Stimulated activated CD4-positive, alpha-beta T cell treated with anti-CD3 and anti-CD28 coated beads, Interleukin-1b, Interleukin-23, amount 100 ng/mL, for 48 hours (primary cell): ENCODE results near the gene WNT7B.

ENCODE experiments used
- DNase-seq: peaks from one replicate; pipeline ENCODE4 v3.0.0-alpha.2; 2020

WNT7B gene

DNA sequence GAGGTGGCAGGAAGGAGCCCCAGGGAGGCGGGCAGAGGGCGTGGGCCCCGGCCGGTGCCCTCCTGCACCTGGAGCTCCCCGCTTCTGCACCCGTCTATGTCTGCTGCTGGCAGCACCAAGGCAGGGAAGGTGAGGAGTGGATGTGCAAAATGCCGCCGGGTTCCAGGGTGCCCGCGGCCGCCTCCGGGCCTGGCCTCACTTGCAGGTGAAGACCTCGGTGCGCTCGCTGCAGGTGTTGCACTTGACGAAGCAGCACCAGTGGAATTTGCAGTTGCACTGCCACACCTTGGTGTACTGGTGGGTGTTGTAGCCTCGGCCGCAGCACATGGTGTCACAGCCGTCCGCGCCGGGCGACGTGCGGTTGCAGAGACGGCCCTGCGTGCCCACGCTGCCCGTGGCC lies 54.3 kb downstream of the WNT7B start:
- no peak for DNase-seq

DNA sequence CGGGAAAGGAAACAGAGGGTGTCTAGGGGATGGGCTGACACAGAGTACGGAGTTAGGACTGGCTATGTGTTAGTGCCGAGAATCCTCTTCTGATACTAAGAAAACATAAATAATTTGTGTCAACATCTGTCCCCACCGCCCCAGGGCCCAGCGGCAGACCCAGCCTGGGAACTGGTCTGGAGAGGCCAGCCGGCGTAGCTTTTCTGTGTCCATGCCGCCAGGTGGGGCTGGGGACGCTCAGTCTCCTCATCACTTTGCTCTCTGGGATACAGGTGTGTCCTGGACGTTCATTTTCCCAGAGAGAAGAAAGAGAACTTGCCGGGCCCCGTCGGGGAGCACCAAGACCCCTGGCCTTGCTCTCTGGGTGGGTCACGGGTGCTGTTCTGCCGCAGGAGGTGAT lies 54.7 kb downstream of the WNT7B start:
- no peak for DNase-seq

DNA sequence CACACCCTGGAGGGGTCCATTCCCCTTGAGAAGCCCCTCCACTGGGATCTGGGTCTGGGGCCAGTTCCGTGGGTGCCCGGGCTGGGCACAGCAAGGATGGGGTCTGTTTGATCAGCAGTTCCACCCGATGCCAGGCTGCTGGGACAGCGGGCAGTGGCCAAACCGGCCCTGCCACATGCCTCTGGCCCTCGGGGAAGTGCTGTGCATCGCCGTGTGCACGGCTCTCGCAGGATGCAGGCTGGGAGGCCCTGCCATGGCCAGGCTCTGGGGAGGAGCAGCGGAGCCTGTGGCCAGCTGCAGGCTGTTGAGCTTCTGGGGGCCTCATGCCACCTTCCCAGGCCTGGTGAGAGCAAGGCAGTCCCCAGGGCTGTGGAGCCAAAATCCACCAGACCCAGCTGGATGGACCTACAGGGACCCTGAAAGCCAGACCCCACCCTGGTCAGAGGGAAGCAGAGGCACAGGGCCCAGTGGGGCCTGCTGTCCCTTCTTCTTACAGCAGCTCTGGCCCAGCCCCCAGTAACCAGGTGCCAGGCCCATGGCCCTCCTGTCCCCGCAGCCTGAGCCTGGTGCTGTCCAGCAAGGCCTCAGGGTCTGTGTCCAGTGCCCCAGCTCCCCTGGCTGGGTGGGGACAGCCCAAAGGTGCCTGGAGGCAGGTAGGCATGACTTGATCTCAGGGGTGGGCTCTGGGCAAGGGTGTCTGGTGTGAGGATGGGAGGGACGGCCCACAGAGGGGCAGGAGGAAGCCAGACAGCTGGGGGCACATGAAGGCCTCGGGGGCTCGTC lies 57.3 kb downstream of the WNT7B start:
- DNase-seq = no peak

DNA sequence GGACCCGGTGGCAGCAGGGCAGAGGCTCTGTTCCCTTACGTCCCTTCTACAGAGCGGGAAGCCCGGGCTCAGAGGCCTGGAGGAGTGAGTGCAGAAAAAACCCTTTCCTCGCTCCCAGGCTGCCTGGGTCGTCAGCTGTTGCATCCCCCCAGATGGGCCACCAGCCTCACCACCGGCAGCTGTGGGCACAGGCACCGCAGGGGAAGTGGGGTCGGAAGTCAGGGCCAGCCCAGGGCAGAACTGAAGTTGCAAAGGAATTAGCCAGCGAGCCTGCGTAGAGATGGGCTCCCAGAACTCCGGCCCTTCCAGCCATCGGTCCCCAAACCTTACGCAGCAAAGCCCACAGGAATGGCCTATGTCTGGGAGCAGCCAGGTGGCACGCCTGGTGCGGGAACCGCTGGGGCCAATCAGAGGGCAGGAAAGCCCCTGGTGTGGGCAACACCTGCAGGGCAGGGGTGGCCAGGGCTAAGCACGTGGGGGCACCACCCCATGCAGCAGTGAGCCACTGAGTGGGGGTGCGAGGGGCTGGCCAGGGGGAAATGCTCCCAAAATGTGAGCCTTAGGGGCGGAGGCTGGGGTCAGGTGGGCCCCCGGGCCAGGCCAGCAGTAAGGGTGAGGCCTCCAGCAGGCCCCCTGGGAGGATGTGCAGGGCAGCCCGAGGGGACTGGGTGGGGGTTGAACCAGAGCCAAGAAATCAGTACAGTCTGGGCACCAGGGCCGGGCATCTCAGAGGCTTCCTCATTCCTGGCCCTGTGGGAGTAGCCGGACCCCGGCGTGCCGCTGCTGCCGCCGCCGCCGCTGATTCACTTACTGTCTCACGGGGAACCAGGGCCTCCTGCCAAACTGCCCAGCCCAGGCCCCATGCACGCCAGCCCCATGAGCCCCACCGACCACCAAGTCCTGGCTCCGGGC lies 58.2 kb downstream of the WNT7B start:
- no peak for DNase-seq

DNA sequence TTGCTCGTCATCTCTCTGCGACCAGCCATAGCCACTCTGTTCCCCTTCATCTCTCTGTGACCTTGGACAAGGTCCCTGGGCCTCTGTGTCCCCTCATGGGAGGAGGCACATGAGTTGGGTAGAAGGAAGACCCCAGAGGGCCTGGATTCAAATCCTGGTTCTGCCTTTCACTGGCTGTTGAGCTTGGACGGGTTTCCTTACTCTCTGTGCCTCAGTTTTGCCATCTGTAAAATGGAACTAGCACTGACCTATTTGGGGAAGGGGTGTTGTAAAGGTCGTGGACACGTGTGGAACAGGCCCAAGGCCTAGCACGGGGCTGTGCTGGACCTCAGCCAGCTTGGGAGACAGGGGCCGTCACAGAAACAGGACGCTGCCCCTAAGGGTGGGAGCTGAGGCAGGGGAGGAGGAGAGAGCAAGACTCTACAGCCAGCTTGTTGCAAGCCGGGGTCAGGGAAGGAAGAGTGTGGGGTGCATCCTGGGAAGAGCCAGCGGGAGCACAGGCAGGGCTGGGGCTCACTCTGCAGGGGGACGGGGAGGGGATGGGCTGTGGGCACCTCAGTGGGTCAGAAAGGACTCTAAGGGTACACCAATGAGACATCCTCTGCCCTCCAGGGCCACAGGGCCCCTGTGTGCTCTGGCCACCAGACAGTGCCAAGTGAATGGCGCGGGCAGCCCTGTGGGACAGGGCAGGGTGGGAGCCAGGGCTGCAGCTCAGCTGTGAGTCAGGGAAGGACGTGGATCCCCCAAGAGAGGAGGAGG lies 59.1 kb downstream of the WNT7B start:
- no peak for DNase-seq

DNA sequence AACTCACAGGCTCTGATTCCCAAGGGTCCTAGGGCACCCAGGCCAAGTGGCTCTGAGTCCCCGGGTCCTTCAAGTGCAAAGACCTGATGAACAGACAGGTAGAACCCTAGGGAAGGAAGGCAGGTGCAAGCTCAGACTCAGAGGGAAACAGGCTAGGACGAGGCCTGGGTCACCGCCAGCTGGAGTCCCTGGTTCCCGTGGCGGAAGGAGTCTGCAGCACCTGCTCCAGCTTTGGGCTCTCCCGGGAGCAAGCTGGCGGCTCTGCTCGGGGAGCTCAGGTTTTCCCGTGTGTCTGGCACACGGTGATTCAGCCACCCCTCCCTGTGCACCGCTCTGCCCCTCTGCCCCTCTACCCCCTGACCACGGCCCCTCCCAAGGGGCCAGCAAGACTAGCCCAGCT lies 59.8 kb downstream of the WNT7B start:
- DNase-seq = no peak

DNA sequence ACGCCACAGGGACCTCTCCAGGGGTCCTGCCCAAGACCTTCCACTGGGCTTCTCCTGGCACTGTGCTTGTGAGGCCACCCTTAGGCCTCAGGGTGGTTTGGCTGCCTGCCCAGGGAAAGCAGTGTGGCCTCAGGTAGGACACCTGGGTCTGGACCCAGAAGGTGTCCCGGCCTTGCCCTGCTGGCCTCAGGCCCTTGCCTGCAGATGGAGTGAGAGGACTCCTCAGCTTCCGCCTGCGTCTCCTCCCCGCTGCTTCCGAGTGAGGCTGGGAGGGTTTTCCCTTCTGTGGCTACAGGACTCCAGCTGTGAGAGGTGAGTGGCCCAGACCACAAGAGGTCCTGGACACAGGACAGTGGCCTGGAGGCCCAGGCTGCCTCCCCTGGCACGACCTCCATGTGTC lies 60.4 kb downstream of the WNT7B start:
- no peak for DNase-seq

DNA sequence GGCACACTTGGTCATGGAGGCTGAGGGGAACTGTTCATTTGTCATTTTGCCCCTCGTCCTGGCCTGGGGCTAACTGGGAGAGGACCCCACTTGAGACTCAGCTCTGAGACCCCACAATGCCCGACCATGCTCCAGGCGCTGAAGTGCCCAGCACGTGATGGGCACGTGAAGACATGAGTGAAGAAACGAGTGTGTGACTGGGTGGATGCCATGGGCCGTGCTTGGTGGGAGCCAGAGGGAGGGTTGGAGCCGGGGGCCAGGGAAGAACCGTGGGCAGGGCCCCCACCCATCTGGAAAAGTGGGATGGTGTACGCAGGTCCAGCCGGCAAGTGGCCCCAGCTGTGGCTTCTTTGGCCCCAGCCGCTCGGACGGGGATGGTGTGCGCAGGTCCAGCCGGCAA lies 61.1 kb downstream of the WNT7B start:
- no peak for DNase-seq

DNA sequence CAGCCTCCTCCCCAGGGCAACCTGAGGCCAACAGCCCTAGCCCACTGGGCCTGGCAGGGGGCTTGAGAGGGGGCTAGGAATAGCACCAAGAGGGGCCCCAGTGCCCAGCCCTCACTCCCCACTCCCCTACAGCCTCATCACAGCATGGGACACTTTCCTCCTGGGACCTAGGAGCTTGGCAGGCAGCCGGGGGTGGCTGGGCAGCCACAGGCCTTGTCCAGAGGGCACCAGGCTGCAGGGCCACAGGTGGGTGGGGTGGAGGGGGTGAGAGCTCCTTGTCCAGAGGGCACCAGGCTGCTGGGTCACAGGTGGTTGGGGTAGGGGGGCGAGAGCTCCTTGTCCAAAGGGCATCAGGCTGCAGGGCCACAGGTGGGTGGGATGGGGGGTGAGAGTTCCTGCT lies 61.8 kb downstream of the WNT7B start:
- no peak for DNase-seq

DNA sequence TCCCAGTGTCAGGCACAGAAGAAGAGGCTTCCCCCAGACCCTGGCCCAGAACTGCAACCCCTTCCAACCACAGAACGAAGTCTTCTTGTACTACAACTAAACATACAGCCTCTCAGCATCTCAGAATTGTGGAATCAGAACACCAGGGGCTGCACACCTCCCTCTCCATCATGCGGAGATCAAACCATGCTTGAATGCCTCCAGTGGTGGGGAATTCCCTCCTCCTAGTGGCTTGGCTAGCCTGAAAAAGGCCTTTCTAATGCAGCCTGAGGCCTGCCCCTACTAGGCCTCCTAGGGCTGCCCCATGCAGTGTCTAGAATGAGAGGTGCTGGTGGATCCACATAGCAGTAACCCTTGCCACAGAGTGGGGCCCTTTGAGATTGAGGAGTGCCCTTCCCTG lies 62.7 kb downstream of the WNT7B start:
- DNase-seq = no peak

DNA sequence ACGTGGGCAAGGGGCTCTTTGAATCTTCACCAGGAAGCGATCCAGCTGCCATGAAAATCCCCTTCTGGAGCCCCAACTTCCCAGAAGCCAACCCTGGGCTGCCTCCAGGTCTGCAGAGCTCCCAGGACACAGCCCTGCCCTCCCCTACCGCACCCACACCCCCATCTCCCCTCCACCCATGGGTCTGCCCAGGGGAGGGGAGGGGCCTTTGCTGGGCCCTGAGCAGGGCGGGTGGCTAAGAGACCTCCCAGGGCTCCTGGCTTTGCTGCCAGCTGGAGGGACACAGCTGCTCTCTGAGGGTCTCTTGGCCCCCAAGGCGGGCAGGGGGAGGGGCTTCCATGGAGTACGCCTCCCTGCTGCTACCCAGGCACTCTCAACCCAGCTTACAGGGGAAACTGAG lies 64.1 kb downstream of the WNT7B start:
- no peak for DNase-seq

DNA sequence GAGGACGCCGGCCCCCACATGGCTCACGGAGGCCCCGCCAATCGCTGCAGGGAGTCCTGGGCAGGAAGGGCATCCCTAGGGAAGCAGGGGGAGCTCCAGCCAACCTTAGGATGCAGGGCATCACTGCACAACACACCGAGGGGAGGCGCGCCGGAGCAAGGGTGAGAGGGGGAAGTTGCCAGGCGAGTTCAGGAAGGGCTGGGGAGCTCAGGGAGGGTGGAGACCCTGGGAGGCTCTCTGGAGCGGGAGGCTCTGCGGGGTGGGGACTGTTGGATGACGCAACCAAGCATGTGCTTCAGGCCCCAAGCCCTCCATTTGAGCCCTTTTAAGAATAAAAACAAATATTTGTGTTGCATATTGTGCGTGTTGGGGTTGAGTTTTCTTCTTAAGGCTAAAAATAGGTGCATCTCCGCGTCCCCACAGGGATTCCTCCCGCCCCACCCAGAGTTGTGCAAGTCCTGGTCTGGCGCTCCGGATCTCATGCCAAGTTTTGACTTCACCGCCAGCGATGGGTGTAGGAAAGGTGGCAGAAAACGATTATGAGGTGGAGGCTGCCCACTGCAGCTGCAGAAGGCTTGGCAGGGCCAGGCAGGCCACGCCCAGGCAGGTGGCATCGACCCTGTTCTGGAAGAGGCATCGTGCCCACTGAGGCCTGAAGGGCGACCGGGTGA lies 65.2 kb downstream of the WNT7B start:
- DNase-seq = no peak

DNA sequence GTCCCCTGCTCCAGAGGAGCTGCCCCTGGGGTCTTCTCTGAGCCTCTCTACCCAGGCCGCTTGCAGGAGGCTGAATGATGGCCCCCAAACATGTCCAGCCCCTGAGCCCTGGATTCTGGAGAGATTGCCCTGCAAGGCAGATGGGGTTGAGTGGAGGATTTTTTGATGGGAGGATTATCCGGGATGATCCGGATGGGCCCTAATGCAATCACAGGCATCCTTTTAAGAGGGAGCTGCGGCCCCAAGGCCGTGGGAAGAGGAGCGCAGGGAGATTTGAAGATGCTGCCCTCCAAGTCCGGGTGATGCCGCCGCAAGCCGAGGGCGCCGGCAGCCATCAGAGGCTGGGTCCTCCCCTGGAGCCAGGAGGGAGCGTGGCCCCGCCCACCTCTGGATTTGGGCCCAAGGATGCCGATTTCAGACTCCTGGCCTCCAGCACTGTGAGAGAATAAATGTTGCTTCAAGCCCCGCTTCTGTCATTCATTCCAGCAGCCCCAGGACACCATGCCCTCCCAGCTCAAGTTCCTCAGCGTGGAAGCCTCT lies 66.0 kb downstream of the WNT7B start:
- no peak for DNase-seq

DNA sequence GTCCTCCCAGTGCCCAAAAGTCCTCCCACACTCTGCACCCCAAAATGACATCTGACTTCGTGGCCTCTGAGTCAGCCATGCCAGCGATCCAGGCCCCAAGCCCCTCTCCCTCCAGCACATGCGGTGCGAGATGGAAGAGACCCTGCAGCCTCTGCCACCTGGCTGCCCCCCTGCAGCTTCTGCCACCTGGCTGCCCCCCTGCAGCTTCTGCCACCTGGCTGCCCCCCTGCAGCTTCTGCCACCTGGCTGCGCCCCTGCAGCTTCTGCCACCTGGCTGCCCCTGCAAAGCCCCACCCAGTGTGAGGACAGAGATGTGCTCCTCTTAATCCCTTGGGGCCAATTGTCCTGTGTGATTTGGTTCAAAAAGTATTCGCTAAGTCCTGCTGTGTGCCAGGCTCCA lies 68.0 kb downstream of the WNT7B start:
- DNase-seq = no peak

DNA sequence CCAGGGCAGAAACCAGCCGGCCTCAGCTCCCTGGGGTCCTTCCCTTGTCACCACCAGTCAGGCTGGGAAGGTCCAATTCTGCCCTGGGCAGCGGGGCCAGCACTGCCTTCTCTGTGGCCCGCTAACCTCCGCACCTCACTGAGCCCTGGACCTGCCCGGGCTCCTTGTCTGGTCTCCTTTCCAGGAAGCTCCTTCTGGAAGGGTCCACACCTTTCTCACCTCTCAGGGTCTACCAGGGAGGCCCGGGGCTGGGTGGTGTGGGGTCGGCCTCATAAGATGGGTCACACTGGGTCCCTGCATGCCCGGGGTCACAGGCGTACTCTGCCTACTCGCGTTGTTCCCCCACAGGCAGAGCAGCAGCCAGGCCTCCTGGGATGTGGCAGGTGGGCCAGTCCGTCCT lies 69.0 kb downstream of the WNT7B start:
- no peak for DNase-seq

DNA sequence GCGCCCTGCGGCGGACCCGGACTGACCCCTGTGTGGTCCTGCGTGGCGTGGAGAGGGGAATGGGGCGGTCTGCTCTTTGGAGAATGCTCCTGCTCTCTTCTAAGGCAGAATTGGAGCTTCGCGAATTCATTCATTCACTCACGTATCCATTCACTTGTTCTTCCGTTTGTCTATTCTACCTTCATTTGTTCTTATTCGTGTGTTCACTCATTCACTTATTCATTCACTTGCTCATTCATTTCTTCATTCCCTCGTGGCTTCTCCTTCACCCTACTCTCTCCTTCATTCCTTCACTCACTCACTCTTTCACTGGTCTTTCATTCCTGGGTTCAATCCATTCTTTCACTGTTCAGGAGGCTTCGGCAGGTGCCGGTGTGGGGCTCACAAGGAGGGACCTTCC lies 69.6 kb downstream of the WNT7B start:
- no peak for DNase-seq

DNA sequence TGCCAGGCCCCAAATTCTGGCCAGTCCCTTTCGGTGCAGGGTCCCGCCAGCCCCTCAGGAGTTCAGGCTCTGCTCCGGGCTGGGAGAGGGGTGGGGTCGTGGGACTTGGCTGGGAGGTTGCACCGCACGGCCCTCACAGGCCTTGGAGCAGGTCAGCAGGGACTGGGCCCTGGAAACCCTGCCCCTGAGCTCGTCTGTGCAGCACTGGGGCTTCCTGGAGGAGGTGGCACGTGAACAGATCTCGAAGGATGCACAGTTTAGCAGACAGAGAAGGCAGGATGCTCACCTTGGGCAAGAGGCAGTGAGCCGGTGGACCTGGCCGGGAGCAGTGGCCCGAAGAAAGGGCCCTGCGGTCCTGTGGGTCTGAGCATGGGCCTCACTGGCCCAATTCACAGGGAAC lies 70.0 kb downstream of the WNT7B start:
- DNase-seq = no peak

DNA sequence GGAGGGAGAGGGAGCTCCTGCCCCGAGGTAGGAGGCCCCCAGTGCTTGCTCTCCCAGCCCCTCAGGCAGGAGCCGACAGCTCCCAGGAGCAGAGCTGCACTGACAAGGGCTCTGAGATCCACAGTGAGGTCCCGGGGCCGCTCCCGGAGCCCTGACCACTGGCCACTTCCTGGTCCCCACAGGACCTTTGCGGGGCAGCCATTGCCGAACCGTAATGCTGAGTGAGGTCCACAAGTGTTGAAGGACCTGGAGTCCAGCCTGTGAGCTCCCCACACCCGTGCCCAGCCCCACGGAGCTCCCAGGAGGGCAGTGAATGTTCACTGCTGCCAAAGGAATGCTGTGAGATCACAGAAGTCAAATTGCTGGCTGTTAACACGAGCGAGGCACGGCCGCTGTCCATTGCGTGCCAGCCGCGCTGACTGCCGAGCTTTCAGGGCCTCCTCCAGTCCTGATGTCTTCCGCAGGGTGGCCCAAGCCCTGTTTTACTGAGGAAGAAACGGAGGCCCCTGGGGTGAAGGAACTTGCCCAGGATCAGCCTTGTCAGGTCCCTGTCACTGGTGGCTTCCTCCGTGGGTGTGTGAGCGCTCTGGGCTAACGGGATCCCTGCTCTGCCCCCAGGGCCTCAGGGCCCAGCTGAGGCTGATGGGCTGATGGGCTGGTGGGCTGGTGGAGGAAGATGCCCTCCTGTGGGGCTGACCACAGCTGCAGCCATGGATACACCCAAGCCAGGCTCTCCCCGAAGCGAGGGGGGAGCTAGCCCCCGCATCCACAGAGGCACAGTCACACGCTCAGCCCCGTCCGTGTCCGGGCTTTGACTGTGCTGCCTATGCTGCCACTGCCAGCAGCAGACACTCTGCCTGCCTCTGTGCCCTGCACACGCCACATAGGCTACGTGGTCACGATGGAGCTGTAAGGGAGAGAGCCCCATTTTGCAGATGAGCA lies 70.8 kb downstream of the WNT7B start:
- no peak for DNase-seq

DNA sequence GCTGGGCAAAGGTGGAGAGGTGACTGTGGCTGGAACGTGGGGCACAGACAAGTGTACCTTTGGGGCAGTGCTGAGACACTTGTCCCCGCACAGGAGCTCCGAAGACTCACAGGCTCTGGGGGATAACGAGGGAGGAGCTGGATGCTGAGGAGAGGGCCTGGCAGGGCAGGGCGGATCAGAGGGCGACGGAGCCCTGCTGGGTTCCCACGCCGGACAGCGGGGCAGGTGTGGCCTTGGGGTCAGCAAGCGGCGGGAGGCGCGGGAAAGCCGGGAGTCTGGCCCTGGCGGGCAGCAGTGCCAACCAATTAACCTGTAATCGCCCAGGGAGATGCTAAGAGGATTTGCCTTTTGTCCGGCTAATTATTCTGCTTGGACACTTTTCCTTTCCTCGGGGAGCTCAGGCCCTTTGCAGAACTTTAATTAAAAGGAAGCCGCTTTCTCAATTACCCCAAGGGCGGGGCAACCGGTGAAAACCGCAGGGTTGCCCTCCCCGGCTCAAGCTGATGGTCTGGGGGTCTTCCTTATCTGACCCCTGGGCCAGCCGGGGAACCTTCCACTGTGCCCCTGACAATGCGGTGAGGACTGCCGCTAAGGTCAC lies 71.5 kb downstream of the WNT7B start:
- no peak for DNase-seq

DNA sequence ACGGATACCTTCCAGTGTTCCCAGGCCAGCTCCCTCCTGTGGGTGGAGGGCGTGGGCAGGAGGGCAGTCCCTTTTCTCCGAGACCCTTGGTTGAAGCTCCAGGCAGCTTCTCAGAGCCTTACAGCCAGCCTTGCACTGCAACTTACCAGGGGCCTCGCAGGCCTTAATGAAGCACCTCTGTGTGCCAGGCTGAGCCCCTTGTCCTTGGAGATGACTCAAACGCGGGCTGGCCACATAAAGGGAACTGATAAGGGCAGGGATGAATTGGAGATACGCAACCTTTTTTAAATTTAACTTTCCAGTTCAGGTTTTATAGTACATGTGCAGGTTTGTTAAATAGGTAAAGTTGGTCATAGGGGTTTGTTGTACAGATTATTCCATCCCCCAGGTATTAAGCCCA lies 72.7 kb downstream of the WNT7B start:
- no peak for DNase-seq
